RWPE1 (cell line): Measurements from ENCODE around the gene ZNF396.
A peak's percentile ranks its signal among the peaks of the same experiment; 100 is the strongest.

ENCODE experiments used
- CTCF ChIA-PET: fragments of 350-600 bp; sonication (Branson Sonifier 250); formaldehyde crosslinking; extraction: SDS; loops from one replicate; lab custom pipeline; 2021; lab: Yijun Ruan, JAX
- POLR2A ChIA-PET: fragments of 400-600 bp; formaldehyde crosslinking; extraction: SDS; loops from one replicate; lab custom pipeline; 2020; ENCODE audit warnings: antibody characterized with exemption; ENCODE audit not compliant: low non-redundant PET; lab: Yijun Ruan, JAX
- DNase-seq: peaks from one replicate; pipeline ENCODE4 v3.0.0; 2012; ENCODE audit warnings: low spot score
- H3K27ac ChIP-seq: fragments of 450-650 bp; 2 replicates; pipeline ENCODE4 v1.5.1; 2017
- TF ChIP-seq, protein P1 (sequence below): fragments of 450-650 bp; conservative IDR thresholded peaks from 2 replicates; pipeline ENCODE4 v1.5.1; 2017; ENCODE audit warnings: low read depth, mild to moderate bottlenecking

ZNF396 gene

DNA sequence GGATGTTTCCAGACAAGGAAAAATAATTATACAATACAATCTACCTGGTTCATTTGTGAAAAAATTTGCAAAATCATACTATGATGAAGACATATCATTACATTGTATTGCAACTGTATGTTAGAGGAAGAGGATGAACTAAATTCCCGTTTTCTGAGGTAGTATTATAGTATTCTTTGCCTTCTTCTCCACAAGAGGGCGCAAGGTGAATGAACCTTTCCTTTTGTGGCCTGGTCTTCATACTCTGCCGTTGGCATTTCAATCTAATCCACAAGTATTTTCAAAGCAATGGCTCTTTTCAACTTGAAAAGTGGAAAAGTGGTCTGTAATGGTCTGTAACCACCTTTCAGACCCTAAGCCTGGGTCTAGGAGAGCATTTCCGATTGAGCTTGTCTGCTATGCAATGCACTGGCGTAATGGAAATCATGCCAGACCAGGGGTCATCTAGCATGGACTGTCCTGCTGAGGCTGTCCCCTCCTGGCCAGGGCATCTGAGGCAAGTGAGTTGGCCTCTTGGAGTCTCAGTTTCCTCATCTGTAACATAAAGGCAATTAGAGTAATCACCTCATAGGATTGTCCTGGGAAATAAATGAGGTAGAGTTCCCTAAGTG lies 30.8 kb upstream of the ZNF396 start:
- TF ChIP-seq, protein P1, sequence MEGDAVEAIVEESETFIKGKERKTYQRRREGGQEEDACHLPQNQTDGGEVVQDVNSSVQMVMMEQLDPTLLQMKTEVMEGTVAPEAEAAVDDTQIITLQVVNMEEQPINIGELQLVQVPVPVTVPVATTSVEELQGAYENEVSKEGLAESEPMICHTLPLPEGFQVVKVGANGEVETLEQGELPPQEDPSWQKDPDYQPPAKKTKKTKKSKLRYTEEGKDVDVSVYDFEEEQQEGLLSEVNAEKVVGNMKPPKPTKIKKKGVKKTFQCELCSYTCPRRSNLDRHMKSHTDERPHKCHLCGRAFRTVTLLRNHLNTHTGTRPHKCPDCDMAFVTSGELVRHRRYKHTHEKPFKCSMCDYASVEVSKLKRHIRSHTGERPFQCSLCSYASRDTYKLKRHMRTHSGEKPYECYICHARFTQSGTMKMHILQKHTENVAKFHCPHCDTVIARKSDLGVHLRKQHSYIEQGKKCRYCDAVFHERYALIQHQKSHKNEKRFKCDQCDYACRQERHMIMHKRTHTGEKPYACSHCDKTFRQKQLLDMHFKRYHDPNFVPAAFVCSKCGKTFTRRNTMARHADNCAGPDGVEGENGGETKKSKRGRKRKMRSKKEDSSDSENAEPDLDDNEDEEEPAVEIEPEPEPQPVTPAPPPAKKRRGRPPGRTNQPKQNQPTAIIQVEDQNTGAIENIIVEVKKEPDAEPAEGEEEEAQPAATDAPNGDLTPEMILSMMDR = peak; percentile 81
- ChIA-PET POLR2A (no interaction called here), CTCF (interaction anchor here (0.6 to 0.8 kb wide), 4 partner anchors 22 to 190 kb away, joined by 3 to 6 read pairs (median 4); no protein-coding TSS in a partner anchor)

DNA sequence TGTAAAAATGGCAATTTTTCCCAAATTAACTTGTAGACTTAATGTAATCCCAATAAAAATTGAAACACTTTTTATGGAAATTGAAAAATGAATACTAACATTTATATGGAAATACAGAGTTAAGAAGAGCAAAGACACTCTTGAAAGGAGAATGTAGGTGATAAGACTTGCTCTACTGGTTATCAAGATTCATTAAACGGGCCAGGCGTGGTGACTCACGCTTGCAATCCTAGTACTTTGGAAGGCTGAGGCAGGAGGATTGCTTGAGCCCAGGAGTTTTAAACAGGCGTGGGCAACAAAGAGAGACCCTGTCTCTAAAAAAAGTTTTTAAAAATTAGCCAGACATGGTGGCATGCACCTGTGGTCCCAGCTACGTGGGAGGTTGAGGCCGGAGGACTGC lies 29.5 kb upstream of the ZNF396 start:
- CTCF ChIA-PET = no interaction called here
- no peak for DNase-seq
- no peak overlapping the region for H3K27ac ChIP-seq
- POLR2A ChIA-PET = no interaction called here
- TF ChIP-seq, protein P1 = no peak

More for the DNA sequence above, 30.8 kb upstream of the ZNF396 start:
- H3K27ac ChIP-seq = no peak overlapping the region
- DNase-seq = peak; percentile 33

DNA sequence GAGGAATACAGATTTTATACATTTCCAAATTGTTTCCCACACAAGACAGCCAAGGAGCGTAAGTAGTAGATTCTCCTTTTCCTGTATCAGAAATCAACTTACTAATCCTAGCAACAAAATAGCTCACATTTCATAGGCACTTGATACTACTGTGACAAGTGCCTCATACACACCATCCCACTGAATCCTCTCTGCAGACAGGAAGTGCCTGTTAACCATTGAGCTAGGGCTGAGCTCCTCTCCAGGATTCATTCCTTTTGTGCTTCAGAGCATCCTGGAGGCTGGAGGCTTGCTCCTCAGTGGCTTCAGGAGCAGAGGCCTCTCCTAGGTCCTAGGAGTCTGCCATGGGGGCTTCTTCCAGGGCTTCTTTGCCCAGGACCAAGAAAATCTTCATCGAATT lies 20.8 kb upstream of the ZNF396 start:
- DNase-seq = no peak
- POLR2A ChIA-PET = no interaction called here
- H3K27ac ChIP-seq = no peak overlapping the region
- TF ChIP-seq, protein P1 = no peak
- CTCF ChIA-PET = no interaction called here

DNA sequence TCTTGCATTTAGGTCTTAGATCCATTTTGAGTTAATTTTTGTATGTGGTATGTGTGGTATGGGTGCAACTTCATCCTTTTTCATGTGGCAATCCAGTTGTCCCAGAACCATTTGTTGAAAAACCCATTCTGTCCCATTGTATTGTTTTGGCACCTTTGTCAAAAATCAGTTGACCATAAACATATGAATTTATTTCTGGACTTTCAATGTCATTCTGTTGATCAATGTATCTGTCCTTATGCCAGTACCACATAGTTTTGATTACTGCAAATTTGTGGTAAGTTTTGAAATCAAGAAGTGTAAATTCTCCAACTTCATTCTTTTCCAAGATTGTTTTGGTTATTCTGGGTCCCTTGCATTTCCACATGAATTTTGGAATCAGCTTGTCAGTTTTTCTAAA lies 16.6 kb upstream of the ZNF396 start:
- POLR2A ChIA-PET = no interaction called here
- TF ChIP-seq, protein P1 = no peak
- CTCF ChIA-PET = no interaction called here
- H3K27ac ChIP-seq = no peak overlapping the region
- no peak for DNase-seq

DNA sequence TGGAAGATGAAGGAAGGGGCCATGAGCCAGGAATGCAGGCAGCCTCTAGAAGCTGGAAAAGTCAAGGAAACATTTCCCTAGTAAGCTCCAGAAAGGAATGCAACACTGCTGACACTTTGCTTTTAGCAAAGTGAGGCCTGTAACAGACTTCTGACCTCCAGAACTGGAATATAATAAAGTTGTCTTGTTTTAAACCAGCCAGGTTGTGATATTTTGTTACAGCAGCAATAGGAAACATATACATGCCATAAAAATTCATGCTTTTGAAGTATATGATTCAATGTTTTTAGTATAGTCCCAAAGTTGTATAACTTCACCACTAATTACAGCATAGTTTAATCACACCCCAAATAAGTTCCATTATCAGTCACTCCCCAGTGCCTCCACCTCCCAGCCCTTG lies 15.2 kb upstream of the ZNF396 start:
- ChIA-PET POLR2A (no interaction called here), CTCF (interaction anchor here (0.5 kb wide), 1 partner anchor 21 kb away, joined by 3 read pairs; no protein-coding TSS in a partner anchor)
- TF ChIP-seq, protein P1 = no peak
- no peak overlapping the region for H3K27ac ChIP-seq
- no peak for DNase-seq

DNA sequence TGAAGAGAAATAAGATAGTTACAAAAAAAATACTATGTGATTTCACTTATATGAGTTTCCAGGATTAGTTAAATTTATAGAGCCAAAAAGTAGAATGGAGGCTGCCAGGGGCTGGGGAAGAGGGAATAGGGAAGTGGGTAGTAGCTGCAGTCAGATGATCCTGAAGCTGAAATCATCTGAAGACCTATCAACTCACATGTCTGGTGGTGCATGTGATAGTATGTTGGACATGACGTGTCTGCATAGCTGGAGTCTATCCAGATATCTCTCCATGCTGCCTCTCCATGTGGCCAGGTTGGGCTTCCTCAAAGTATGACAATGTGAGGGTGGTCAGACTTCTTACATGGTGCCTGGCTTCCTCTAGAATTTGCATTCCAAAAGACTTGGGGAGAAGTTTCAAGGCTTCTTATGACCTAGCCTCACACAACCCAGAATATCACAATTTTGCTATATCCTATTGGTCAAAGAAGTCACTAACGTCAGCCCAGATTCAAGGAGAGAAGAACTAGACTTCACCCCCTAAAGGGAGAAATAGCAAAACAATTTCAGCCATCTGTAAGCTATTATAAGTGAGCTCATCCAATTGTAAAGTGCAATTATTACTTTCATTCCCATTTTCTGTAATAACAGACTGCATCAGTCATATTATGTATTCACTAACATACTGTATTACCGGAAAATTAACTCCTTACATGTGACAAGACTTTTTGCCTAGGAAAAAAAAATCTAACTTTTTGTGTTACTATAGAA lies 14.0 kb upstream of the ZNF396 start:
- no peak for DNase-seq
- H3K27ac ChIP-seq = no peak overlapping the region
- POLR2A ChIA-PET = no interaction called here
- CTCF ChIA-PET = interaction anchor here (0.6 kb wide), 1 partner anchor 433 kb away, joined by 3 read pairs; no protein-coding TSS in a partner anchor
- TF ChIP-seq, protein P1 = no peak
